Hematopoietic multipotent progenitor cell treated with erythropoietin and hydrocortisone succinate and interleukin-3 and kit ligand, for 17 days (in vitro differentiated cells): ENCODE results near the gene RBM10.

Source experiments
- DNase-seq: peaks from one replicate; pipeline ENCODE4 v3.0.0-alpha.2; 2015; ENCODE audit warnings: low spot score

The RBM10 gene

GRCh38 chrX:47175588-47175980 is 30.6 kb downstream of the RBM10 start:
- DNase-seq: no peak

GRCh38 chrX:47176101-47176740 is 31.2 kb downstream of the RBM10 start:
- DNase-seq: no peak

- DNase-seq: no peak
These were observed 32.1 kb downstream of the RBM10 start for GRCh38 chrX:47177079-47177478.

GRCh38 chrX:47178337-47178736 is 33.3 kb downstream of the RBM10 start:
- DNase-seq: no peak

GRCh38 chrX:47179221-47179927 is 34.4 kb downstream of the RBM10 start:
- DNase-seq: no peak

GRCh38 chrX:47179928-47180255 is 34.9 kb downstream of the RBM10 start:
- no peak for DNase-seq

- no peak for DNase-seq
These were observed 35.3 kb downstream of the RBM10 start for GRCh38 chrX:47180346-47180745.

GRCh38 chrX:47181301-47181700 is 36.3 kb downstream of the RBM10 start:
- no peak for DNase-seq

- no peak for DNase-seq
These were observed 37.2 kb downstream of the RBM10 start for GRCh38 chrX:47182106-47182700.

GRCh38 chrX:47184486-47184885 is 39.5 kb downstream of the RBM10 start:
- no peak for DNase-seq

GRCh38 chrX:47185241-47185640 is 40.2 kb downstream of the RBM10 start:
- DNase-seq: no peak

- no peak for DNase-seq
These were observed 41.2 kb downstream of the RBM10 start for GRCh38 chrX:47186096-47186740.

GRCh38 chrX:47187106-47187677 is 42.2 kb downstream of the RBM10 start:
- no peak for DNase-seq

- DNase-seq: no peak
These were observed 44.9 kb downstream of the RBM10 start for GRCh38 chrX:47189906-47190305.

- peak; percentile 72 for DNase-seq
These were observed 45.6 kb downstream of the RBM10 start for GRCh38 chrX:47190445-47191269.

- DNase-seq: no peak
These were observed 46.3 kb downstream of the RBM10 start for GRCh38 chrX:47191331-47191730.

- DNase-seq: no peak
These were observed 46.9 kb downstream of the RBM10 start for GRCh38 chrX:47191806-47192401.

- peak; percentile 95 for DNase-seq
These were observed 48.6 kb downstream of the RBM10 start, which contains the start of gene UBA1 for GRCh38 chrX:47193475-47194193. UBA1 (plus strand) TSS chrX:47193829; CDS start chrX:47198803, 4,974 bp downstream.

- DNase-seq: no peak
These were observed 49.3 kb downstream of the RBM10 start for GRCh38 chrX:47194194-47194787.

GRCh38 chrX:47196098-47196497 is 51.1 kb downstream of the RBM10 start:
- no peak for DNase-seq
